ENCODE measurements around the gene CLSTN2.

The CLSTN2 gene

DNA sequence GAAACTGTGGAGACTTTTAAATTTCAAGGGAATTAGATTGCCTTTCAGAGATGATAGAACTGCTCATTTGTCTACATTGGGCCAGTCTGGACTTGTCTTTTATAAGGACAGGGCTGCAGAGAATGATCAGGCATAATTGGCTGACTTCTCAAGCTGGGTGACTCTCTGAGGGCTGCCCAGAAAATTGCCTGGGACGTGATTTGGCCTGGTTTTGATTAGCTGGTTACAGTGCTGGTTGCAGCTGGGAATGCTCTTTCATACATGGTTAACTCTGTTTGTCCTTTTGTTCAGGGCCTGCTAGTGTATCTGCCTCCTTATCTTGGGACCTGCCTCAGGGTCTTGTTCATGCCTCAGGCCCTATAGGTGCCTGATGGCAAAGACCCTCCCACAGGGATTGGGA lies 245.6 kb downstream of the CLSTN2 start:
- DNase-seq (ENCODE audit: low spot score) (no peak), FAIRE-seq (no peak)

DNA sequence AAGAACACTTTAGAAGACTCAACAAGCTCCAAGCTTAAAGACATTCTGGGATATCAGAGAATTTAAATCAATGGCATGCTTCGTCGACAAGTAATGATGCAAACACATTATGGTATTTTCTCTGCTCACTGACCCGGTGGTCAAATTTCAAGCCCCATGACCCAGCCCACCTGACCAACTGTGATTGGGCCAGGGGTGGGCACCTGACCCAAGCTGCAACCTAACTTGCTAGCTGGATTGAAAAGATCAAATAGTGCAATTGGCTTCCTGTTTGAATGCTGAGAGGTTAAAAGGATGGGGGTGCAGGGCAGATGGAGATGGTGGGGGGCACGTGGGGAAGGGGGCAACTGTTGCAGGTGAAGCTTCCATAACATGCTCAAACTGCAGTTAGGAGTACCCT lies 250.4 kb downstream of the CLSTN2 start:
- no peak for FAIRE-seq

DNA sequence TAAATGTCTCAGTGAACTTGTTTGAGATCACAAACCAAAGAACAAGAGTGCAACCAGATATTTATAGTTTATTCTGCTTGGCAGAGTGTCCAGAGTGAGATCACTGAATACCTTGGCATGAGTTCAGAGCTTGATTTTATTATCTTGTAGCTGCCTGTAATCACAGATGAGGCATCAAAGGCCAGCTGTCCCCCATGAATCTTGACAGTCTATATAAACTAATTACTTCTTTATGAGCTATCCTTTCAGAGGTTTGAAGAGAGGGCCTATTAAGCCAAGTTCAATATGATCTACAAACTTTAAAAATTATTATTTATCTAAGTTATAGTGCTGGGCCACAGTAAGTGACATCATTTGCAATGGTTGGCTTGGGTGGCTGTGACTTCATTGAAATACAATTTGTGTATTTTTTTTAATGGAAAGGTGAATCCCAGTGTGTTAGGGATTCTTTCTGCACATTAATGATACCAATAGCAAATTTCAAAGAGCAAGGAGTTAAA lies 251.5 kb downstream of the CLSTN2 start:
- DNase-seq (ENCODE audit: low spot score) (peak; percentile 32), FAIRE-seq (no peak)

More for the DNA sequence above, 250.4 kb downstream of the CLSTN2 start:
- no peak for DNase-seq (ENCODE audit: low spot score)

DNA sequence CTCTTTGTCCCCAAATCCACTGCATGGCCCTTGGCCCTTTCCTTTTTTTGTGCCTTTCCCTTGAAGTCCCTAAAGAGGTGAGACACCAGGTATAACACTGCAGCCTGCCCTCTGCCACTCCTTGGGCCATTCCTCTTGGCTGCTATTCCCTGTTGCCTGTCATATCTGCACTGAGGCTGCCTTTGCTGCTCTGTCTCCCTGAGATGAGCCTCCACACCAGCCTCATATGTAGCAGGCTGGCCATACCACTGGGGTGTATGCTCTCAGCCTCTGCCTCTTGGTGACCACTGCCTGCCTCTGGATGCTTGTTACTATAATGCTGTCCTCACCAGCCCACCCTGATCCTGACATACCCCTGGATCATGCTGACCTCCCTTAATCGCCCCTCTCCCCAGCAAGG lies 252.0 kb downstream of the CLSTN2 start:
- no peak for DNase-seq (ENCODE audit: low spot score)
- no peak for FAIRE-seq

DNA sequence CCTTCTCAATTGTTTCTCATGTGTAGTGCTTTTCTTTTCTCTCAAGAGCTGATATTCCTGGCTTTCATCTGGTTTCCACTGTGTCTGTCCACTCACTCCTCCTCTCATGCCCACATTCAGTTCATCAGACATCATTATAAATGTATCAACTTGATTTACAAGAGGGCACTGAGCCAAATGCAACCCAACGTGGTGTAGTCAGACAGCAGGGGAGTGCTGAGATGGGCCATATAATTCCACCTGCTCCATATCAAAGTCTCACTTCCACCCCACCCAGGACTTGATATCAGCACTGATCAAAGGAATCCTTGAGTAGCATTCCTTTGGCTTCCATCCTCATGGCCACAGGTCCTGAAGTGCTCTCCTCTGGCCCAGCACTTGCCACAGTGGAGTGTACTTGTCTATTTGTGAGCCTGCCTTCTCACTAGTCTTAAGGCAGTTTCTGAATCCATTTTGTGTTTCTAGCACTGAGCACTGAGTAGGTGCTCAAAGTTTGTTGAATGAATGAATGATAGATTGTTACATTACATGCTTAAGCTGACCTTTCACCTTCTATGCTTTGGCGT lies 252.8 kb downstream of the CLSTN2 start:
- DNase-seq (ENCODE audit: low spot score) (no peak), FAIRE-seq (no peak)

DNA sequence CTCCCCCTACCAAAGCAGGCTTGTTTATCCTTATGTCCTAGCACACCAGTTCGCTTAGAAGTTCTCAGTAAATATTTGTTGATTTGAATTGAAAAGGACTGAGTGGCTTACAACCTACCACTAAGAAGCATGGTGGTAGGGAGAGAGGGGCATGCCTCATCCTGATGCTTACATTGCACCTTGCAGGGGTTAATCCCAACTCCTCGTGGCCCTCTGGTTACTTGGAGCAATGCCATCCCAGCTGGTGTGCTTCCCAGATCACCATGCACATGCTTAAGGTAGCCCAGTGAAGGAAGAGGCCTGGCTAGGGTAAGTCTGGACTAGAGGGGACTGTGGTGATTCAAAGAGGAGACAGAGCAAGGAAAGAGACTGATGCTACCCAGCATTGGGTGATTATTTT lies 253.3 kb downstream of the CLSTN2 start:
- FAIRE-seq (no peak), DNase-seq (ENCODE audit: low spot score) (no peak)

DNA sequence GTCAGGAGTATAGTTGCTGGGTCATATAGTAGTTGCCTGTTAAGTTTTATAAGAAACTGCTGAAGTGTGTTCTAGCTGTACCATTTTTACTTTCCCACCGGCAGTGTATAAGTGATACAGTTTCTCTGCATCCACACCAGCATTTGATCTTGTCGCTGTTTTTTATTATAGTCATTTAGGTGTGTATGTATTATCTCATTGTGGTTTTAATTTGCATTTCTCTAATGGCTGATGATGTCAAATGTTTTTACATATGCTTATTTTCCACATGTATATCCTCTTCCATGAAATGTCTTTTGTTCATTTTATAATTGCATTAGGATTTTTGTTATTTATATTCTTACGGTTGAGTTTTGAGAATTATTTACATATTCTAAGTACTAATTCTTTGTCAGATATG lies 254.3 kb downstream of the CLSTN2 start:
- no peak for DNase-seq (ENCODE audit: low spot score)
- no peak for FAIRE-seq

DNA sequence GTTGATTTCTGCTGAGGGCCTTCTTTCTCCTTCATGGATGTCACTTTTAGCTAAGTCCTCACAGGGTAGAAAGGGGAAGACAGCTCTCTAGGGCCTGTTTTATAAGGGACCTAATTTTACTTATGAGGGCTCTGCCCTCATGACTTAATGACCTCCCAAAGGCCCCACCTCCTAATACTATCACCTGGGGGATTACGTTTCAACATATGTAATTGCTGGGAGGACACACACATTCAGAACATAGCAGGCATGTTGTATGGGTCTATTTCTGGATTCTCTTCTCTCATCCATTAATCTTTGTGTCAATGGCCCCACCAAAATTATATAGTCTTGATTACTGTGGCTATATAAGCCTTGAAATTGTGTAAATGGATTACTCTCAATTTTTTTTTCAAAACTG lies 255.0 kb downstream of the CLSTN2 start:
- no peak for FAIRE-seq
- no peak for DNase-seq (ENCODE audit: low spot score)

DNA sequence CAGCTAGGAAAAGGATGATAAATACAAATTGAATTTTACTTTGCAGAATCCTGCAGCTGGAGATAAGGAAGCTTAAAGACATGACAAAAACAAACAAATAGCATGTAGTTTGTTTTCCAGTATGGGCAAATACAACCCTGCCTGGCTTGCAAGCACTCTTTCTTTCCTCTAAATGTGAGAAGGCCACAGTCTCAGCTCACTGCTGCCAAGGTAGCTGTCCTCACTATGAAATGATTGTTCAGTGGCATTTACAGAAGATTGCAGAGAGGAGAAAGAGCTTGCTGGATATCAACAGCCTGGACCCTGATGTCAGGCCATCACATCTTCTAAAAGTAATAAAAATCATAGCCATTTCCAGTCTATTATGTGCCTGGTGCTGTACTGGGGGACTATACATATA lies 262.0 kb downstream of the CLSTN2 start:
- DNase-seq (ENCODE audit: low spot score) (no peak), FAIRE-seq (no peak)

DNA sequence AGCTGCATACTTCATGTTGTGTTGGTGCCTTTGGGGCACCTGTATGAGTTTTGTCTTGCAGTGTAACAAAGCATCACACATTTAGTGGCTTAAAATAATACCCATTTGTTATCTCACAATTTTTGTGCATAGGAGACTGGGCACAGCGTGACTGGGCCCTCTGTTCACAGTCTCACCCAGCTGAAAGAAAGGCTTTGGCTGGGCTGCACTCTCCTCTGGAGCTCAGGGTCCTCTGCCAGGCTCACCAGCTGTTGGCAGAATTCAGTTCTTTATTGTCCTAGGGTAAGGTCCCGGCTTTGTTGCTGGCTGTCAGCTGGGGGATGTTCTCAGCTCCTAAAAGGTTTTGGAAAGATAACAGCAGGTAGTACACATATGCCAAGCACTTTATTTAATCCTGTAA lies 263.3 kb downstream of the CLSTN2 start:
- no peak for FAIRE-seq
- no peak for DNase-seq (ENCODE audit: low spot score)

DNA sequence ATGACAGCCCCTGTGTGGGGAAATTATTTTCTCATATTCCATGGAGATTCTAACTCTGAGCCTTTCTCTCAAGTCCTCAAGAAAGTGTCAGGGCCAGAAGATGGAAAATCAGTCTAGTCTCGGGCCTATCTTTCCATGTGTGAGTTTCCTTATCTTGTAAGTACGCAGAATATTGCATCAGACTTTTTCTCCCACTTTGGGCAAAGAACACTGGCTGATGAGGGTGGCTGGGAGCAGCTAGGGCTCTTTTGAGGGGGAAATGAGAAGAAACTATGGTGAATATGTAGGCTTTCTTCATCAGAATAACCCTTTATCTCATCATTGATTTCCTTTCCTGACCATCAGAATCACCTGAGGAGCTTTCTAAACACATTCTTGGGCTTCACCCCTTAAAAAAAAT lies 264.0 kb downstream of the CLSTN2 start:
- no peak for DNase-seq (ENCODE audit: low spot score)
- no peak for FAIRE-seq

DNA sequence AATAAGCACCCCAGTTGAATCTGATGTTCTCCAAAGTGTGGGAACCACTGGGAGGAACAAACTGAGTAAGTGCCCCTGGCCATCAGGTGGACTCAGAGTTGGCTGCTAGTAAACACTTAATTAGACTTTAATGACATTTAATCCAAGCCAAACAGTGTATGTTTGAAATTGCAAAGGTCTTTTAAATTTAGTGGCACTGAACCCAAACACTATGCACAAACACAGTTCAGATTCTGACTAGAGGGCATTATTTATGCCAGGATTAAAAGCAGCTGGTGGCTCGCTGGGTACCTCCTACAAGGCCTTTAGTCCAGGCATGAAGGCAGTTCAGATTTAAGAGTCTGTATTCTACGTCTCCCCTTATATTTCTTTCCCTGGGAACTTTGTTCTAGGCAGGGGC lies 264.8 kb downstream of the CLSTN2 start:
- FAIRE-seq, result no peak
- DNase-seq (ENCODE audit: low spot score), result no peak

DNA sequence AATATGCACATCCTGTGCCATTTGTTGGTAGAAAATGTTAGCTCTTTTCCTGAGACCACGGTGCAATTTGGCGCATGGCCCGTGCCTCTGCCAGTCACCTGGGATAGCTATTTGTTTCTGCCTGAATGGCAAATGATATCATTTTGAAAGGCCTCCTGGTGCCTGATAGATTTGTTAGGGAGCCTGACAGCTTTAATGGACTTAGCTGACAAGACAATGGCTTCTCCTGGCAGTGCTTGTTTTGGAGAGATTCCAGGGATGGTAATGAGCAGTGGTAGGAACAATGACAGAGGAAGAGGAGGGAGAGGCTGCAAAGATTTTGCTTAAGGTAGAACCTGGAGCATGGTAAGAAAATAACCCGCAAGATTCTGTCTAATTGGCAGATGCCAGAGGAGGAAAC lies 268.5 kb downstream of the CLSTN2 start:
- FAIRE-seq (no peak), DNase-seq (ENCODE audit: low spot score) (no peak)

DNA sequence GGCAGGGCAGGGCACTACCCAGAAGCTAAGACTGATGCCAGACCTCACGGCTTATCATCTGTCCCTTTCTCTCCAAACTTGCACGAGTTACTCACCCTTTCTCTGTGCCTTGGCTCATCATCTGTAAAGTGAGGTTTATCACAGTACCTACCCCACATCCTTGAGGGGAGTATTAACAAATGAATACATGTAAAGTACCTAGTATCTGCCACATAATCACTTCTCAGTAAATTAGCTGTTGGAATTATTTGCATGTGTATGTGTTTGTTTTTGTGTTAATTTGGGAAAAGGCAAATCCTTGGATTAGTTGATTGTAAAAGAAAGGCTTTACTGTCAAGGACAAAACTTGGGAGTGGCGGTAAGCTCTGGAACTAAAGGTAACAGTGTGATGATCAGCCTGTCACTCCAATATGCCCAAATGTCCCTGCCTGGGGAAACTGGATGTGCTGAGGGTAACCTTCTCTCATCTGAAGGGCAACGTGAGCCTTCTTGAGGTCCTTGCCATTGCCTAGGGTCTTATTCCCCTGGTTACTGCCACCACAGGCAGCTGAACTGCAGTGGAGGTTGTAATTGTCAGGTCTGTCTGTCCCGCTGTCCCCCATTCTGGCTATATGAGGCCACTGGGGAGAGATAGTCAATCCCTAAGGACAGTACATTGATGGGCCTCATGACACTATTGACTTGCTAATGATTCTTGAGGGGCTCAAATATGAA lies 269.4 kb downstream of the CLSTN2 start:
- FAIRE-seq, result no peak
- DNase-seq (ENCODE audit: low spot score), result no peak

DNA sequence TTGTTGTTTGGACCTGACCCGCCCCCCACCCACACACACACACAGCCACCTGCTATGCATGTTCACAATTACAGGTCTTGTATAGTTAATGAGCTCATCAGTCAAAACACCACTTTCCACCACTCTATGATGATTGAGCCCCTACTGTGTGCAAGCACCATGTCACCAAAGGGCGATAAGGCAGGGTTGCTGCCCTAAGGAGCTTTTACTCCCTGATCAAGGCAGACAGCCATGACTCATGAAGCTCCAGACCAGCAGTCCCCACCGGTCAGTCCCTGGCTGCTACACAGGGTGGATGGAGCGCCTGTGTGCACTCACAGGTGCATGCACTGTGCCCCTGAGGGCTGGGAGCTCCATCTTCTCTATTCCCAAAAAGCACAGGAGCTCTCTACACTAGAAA lies 270.6 kb downstream of the CLSTN2 start:
- DNase-seq (ENCODE audit: low spot score) (no peak), FAIRE-seq (no peak)

DNA sequence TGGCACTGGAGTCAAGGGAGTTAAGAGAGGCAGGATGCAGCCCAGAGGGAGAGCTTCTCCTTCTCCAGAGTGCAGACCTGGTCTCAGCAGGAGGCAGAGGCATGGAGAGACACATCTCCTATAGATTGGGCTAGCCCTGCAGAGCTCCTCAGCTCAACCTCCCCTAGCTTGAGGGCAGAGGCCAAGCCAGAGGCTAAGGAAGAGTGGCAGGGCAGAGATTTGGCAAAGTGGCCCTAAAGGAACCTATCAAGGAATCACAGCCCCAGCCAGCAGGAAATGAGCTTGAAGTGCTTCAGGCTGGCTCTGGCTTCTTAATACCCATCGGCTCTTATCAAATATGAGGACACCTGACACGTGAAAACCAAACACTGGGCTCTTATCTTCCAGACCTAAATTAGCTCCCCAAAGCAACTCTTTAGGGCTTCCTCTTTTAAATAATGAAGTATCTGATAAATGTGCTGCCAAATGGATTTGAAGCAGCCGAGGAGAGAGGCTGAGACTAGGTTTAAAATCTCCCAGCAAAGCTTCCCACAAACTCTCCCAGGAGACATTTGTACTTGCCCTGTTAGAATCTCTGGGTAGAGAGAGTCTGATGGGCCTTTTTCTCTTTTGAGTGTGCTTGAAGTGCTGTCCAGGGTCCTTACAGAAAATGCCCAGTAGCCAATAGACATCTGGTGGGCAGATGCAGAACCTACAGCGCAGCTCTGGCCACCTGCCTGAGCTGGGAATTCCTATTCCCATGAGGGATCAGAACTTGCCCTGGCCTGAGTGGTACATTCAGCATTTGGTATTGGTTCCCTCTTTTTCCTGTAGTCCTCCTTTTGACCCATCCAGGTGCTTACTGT lies 271.4 kb downstream of the CLSTN2 start:
- no peak for FAIRE-seq
- peak; percentile 54 for DNase-seq (ENCODE audit: low spot score)

DNA sequence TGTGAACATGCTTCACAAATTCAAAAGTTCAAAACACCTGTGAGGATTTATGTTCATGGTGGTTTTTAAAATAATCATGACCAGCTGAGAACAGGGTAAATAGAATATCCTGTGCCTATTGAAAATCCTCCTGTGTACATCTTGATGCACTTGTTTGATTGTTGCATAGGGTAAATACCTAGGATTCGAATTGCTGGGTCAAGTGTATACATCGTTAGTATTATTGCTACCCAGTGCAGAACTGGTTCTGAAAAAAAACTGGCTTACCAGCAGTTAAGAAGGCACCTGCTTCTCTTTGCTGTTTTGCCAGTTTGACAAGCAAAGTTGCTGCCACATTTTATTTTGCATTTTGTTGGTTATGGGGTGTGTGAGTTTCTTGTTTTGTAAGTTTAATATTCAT lies 272.6 kb downstream of the CLSTN2 start:
- no peak for DNase-seq (ENCODE audit: low spot score)
- no peak for FAIRE-seq

DNA sequence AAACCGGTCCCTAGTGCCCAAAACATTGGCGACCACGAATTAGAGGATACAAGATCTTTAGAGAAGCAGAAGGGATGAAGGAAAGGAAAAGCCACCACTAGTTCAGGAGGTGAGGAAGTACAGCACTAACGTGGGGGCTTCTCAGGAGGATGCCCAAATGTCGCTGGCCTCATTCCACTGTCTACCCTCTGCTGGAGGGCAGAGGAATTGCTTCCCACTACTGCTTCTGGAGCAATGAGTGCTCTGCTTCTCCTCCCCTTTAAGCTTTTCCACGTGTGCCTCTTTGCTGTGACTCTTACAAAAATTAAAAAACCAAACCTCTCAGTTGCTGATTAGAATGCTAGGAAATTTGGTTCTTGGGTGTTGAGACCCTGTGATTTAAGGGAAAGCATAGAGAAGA lies 281.3 kb downstream of the CLSTN2 start:
- FAIRE-seq (no peak), DNase-seq (ENCODE audit: low spot score) (peak; percentile 18)

DNA sequence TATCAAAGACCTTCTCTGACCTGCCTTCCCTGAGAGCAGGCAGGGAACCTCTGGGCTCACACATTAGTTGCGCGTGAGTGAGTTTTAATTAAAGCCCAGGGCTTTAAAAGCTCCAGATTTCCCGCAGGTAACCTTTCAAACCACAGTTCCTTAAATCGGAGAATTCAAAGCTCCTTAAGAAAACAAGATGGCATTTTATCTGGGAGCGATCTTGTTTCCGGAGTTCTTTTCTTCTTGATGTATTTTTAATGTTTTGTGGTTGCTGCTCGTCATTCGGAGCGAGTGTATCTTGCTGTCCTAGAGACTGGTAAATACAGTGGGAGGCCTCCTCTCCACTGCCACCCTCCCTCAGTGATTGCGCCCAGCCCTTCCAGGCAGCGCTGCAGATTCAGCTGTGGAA lies 284.3 kb downstream of the CLSTN2 start:
- DNase-seq (ENCODE audit: low spot score) (no peak), FAIRE-seq (no peak)

DNA sequence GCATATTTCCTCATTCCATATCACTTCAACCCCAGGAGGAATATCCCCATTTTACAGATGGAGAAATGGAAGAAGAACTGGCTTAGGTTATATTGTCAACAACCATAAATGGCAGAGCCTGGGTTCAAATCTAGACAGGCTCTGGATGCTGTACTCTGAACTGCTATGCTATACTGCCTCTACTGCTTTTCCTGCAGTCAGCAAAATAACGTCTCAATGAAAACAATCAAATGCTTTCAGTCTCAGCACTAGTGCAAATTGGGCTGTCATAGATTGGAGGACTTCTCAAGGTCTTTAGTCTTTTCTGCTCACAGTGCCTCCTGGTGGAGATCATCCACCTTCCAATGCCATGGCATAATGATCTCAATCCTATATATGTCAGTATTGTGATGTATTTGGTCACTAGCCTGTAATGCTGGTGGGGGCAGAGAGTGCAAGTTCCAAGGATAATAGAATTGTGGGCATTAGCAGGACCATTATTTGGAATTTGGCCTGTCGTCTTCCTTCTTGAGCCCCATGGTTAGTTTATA lies 285.0 kb downstream of the CLSTN2 start:
- FAIRE-seq (no peak), DNase-seq (ENCODE audit: low spot score) (no peak)

DNA sequence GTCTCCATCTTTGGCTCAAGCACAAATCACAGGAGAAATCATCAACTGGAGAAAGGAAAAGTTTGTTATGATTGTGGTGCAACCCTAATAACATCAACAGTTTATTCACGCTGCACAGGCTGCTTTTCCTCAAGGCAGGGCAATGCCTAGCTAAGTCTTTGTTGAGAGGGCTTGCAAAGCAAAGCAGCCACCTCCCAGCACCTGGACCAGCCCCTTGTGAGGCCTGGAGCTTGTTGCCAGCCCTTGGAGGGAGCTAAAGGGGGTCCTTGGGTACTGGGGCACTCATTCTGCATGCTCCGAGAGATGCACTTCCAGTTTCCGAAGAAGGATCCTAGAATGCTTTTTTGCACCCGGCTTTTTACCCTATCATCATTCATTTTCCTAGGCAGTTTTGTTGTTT lies 288.2 kb downstream of the CLSTN2 start:
- FAIRE-seq, result no peak
- DNase-seq (ENCODE audit: low spot score), result no peak

DNA sequence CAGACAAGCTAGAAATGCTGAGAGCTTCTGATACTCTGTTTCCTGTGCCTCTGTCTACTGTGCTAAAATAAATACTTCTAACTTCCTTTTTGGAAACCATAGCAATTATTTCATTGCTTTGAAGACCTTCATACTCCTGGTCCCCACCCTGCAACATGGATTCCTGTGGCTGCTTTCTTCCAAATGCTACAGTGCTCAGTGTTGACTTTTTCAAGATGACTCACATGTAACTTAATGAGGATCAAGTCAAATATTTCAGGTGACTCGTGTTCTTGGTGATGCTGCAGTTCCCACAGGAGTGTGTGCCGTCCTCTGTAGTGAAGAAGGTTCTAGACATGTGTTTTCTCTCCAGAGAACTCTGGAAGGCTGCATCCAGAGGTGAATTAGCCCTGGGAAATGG lies 288.6 kb downstream of the CLSTN2 start:
- DNase-seq (ENCODE audit: low spot score), result peak; percentile 66

More for the DNA sequence above, 288.6 kb downstream of the CLSTN2 start:
- no peak for FAIRE-seq
